Transverse colon (tissue), 4 donors: ENCODE data around the gene IMMP2L. TPM values are rescaled to one million over a fixed set of nuclear protein-coding genes. Genes with fewer than 3 reads are reported as not detected.

Source experiments
- DNase-seq: peaks from one replicate; pipeline ENCODE4 v3.0.0-alpha.2; 2019
- H3K27ac ChIP-seq, 4 donors: fragments of 200-600 bp; sonication (generic); 2 replicates each; pipeline ENCODE4 v1.5.1; 2016 to 2018; ENCODE audit warnings: inconsistent platforms in 4 of 4
- H3K27me3 ChIP-seq: fragments of 200-600 bp; sonication (generic); 2 replicates; pipeline ENCODE4 v1.5.1; 2017; ENCODE audit warnings: inconsistent platforms
- H3K36me3 ChIP-seq, 4 donors: fragments of 200-600 bp; sonication (generic); 2 replicates each; pipeline ENCODE4 v1.5.1; 2017 to 2019; ENCODE audit warnings: inconsistent platforms in 4 of 4
- H3K4me1 ChIP-seq, 4 donors: fragments of 200-600 bp; sonication (generic); 2 replicates each; pipeline ENCODE4 v1.5.1; 2017 to 2020; ENCODE audit warnings: inconsistent platforms in 4 of 4
- H3K4me3 ChIP-seq, 4 donors: fragments of 200-600 bp; sonication (generic); 1 replicate in 1 of 4; 2 replicates in 3 of 4; pipeline versions ENCODE4 v1.5.1 to v1.6.1; 2017 to 2019; ENCODE audit warnings: inconsistent platforms in 4 of 4
- H3K9me3 ChIP-seq, 2 donors: fragments of 200-600 bp; sonication (generic); 2 replicates each; pipeline ENCODE4 v1.5.1; 2017 to 2019; ENCODE audit warnings: inconsistent platforms in 2 of 2
- EP300 ChIP-seq: sonication (generic); formaldehyde crosslinking; IDR thresholded peaks from one replicate; pipeline ENCODE4 v1.6.1; 2017; ENCODE audit warnings: antibody characterized with exemption, low read depth
- POLR2A ChIP-seq: fragments of 450-650 bp; IDR thresholded peaks from one replicate; pipeline ENCODE4 v1.6.1; 2016; ENCODE audit warnings: antibody characterized with exemption, mild to moderate bottlenecking, moderate library complexity
- POLR2AphosphoS5 ChIP-seq, 3 donors: sonication (generic); formaldehyde crosslinking; IDR thresholded peaks; one replicate each; pipeline ENCODE4 v1.6.1; 2016; ENCODE audit warnings: antibody characterized with exemption in 3 of 3
- WGBS, 2 donors: methylation state at CpG; one replicate each; pipeline ENCODE4 v1.1.5; 2018; ENCODE audit warnings: low coverage in 1 of 2; 5-methylcytosine and 5-hydroxymethylcytosine counted together
- in situ Hi-C, 4 donors: fragments of 200-750 bp; cut with MboI; loops; one replicate each; pipeline versions ENCODE4 v1.15.0 to v1.15.1; 2017; ENCODE audit warnings: low sequenced_read_pairs in 3 of 4, low pct_ligation_motif_present in 1 of 4, low pct_unique_long_range_greater_than_20kb in 1 of 4
- intact Hi-C: fragments of 100-400 bp; cut with DNase I; formaldehyde crosslinking; loops from one replicate; pipeline ENCODE4 v1.15.1; 2023; ENCODE audit warnings: low total_unique reads
- total RNA-seq, 4 donors: library from RNA; depleted of rRNA; stranded (reverse); fragments of >200 nt; gene quantifications; one replicate each; pipeline ENCODE4 v1.1.0, GENCODE V29; 2016
- TF ChIP-seq, protein P1 (sequence below), 5 experiments: fragments of 200-600 bp in 3 of 5; fragments of 450-650 bp in 2 of 5; sonication (generic) in 3 of 5; IDR thresholded peaks; 1 replicate in 2 of 5; 2 replicates in 3 of 5; pipeline ENCODE4 v1.5.1; 2016 to 2017; ENCODE audit warnings: antibody characterized with exemption in 5 of 5, inconsistent platforms in 3 of 5, mild to moderate bottlenecking in 2 of 5, moderate library complexity in 1 of 5

Gene IMMP2L
- total RNA-seq, 4 donors from 2014 or later, result 8.6 to 69.6 (median 10.9) TPM

DNA sequence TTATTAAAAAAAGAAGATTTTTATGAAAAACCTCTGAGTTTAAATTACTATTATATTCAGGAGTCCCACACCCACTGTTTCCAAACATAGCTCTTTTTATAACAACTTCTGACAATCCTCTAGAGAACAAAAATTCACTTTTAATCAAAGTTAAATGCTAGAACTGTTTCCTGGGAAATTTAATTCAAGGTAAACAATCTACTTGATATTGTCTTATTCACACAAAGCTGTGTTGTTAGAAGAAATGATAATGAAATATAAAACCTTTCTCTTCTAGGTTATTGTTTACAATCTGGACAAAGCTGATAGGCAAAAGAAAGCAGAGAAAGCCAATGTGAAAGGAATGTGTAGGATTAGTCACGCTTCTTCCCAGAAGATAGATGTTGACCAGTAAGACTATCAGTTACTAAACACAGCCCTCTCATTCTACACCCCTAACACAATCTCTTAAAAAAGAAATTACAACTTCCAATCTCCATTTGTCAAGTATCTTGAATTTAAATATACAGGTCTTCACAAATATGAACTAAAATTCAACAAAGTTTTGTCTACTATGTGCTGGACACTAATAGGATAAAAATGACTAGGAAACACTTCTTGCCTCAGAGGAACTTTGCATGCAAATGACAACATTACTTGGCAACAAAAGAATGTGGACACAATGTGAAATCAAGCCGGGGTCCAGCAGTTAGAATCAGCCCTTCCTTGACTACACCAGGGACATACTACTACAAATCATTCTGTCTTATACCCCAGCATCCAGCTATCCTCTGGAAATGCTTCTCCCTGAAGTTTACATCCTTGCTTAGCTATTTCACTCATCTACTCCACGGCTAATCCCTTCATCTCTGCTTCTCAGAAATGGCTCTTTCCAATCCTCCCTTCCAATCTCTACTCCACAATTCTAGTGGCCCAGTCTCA lies 123.7 kb downstream of the IMMP2L start:
- in situ Hi-C loops, result no loop called here
- no peak overlapping the region for H3K4me3 ChIP-seq
- TF ChIP-seq POLR2A, result no peak
- no peak for TF ChIP-seq POLR2AphosphoS5 (IDR thresholded peaks at IDR 0.05)
- TF ChIP-seq, protein P1, sequence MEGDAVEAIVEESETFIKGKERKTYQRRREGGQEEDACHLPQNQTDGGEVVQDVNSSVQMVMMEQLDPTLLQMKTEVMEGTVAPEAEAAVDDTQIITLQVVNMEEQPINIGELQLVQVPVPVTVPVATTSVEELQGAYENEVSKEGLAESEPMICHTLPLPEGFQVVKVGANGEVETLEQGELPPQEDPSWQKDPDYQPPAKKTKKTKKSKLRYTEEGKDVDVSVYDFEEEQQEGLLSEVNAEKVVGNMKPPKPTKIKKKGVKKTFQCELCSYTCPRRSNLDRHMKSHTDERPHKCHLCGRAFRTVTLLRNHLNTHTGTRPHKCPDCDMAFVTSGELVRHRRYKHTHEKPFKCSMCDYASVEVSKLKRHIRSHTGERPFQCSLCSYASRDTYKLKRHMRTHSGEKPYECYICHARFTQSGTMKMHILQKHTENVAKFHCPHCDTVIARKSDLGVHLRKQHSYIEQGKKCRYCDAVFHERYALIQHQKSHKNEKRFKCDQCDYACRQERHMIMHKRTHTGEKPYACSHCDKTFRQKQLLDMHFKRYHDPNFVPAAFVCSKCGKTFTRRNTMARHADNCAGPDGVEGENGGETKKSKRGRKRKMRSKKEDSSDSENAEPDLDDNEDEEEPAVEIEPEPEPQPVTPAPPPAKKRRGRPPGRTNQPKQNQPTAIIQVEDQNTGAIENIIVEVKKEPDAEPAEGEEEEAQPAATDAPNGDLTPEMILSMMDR (IDR thresholded peaks at IDR 0.05), result no peak
- TF ChIP-seq EP300, result no peak
- H3K27me3 ChIP-seq, result no peaks in the 10 kb centered on the region
- H3K4me1 ChIP-seq, result no peaks in the 10 kb centered on the region
- H3K27ac ChIP-seq, result no peak overlapping the region
- WGBS, 2 donors, result 74 to 96% methylated on average over 2 to 3 of the region's 3 CpGs
- DNase-seq, result no peak
- intact Hi-C loops, result no loop called here
- peaks cover 0 to 12% of the 10 kb centered on the region in 2 donors for H3K9me3 ChIP-seq
- H3K36me3 ChIP-seq, result no peaks in the 10 kb centered on the region

GRCh38 chr7:111437736-111438135 lies 124.6 kb downstream of the IMMP2L start:
- in situ Hi-C loops, result no loop called here
- Histone ChIP-seq H3K27me3 (no peaks in the 10 kb centered on the region), H3K27ac (no peak overlapping the region), H3K36me3 (no peaks in the 10 kb centered on the region), H3K9me3 (peaks cover 0 to 12% of the 10 kb centered on the region in 2 donors), H3K4me3 (no peak overlapping the region), H3K4me1 (no peaks in the 10 kb centered on the region)
- TF ChIP-seq POLR2AphosphoS5 (IDR thresholded peaks at IDR 0.05) (no peak), EP300 (no peak), POLR2A (no peak)
- TF ChIP-seq, protein P1 (IDR thresholded peaks at IDR 0.05), result no peak
- intact Hi-C loops, result no loop called here
- 76 to 94% methylated on average over 2 of the region's 2 CpGs for WGBS, 2 donors
- no peak for DNase-seq

DNA sequence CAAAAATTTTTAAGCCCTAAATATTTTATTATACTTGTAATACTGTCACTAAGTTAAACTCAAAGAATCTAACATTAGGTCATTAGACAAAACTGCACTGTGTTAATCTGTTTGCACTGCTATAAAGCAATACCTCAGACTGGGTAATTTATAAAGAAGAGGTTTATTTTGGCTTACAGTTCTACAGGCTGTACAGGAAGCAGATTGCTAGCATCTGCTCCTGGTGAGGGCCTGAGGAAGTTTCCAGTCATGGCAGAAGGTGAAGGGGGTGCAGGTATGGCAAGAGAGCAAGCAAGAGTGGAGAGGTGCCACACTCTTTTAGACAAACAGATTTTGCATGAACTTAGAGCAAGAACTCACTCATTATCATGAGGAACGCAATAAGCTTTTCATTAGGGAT lies 125.7 kb downstream of the IMMP2L start:
- TF ChIP-seq POLR2A (no peak), EP300 (no peak), POLR2AphosphoS5 (IDR thresholded peaks at IDR 0.05) (no peak)
- TF ChIP-seq, protein P1 (IDR thresholded peaks at IDR 0.05), result no peak
- no peaks in the 10 kb centered on the region for H3K27me3 ChIP-seq
- no peaks in the 10 kb centered on the region for H3K4me1 ChIP-seq
- in situ Hi-C loops (no loop called here), intact Hi-C loops (no loop called here)
- no peak overlapping the region for H3K4me3 ChIP-seq
- 83 to 95% methylated on average over 1 of the region's 1 CpG for WGBS, 2 donors
- DNase-seq, result no peak
- H3K36me3 ChIP-seq, result no peaks in the 10 kb centered on the region
- H3K9me3 ChIP-seq, result peaks cover 0 to 15% of the 10 kb centered on the region in 2 donors
- no peak overlapping the region for H3K27ac ChIP-seq

- TF ChIP-seq POLR2A (no peak), EP300 (no peak), POLR2AphosphoS5 (IDR thresholded peaks at IDR 0.05) (no peak)
- TF ChIP-seq, protein P1 (IDR thresholded peaks at IDR 0.05), result no peak
- WGBS, 2 donors, result 90% methylated on average over 2 of the region's 2 CpGs; no CpG with 5 or more reads in 1 of the 2 donors
- Histone ChIP-seq H3K27me3 (no peaks in the 10 kb centered on the region), H3K4me1 (no peaks in the 10 kb centered on the region), H3K27ac (no peak overlapping the region), H3K36me3 (no peaks in the 10 kb centered on the region), H3K9me3 (peaks cover 0 to 15% of the 10 kb centered on the region in 2 donors), H3K4me3 (no peak overlapping the region)
- intact Hi-C loops, result no loop called here
- DNase-seq, result no peak
- in situ Hi-C loops, result no loop called here
Measured at GRCh38 chr7:111433426-111433825, 128.9 kb downstream of the IMMP2L start.
